Natural killer cell (primary cell): Measurements from ENCODE around the gene PCDHGA4. TPM values are rescaled to one million over a fixed set of nuclear protein-coding genes. Genes with fewer than 3 reads are reported as not detected.
A peak's percentile ranks its signal among the peaks of the same experiment; 100 is the strongest.
"Not testable (repeated sequence)": the region's sequence is repeated elsewhere in the genome, so short reads cannot be mapped to it uniquely, and the experiment has no call there.

ENCODE experiments used
- ATAC-seq, 3 donors: fragments of 150-1000 bp in 2 of 3; fragments of 200-7000 bp in 1 of 3; cut with Tn5 transposase; 1 replicate in 1 of 3; 2 replicates in 2 of 3; pipeline ENCODE4 v1.10.0; 2021; ENCODE audit warnings: mild to moderate bottlenecking in 2 of 3, moderate library complexity in 2 of 3
- DNase-seq, 2 donors: peaks; one replicate each; pipeline versions ENCODE4 v3.0.0 to v3.0.0-alpha.2; 2013 to 2021; ENCODE audit warnings: mixed read lengths in 1 of 2
- H3K27ac ChIP-seq: one replicate; pipeline ENCODE4 v1.5.1; 2013; ENCODE audit warnings: mild to moderate bottlenecking, low read length
- H3K27me3 ChIP-seq: one replicate; pipeline ENCODE4 v1.6.1; 2013; ENCODE audit warnings: low read length; ENCODE audit not compliant: control insufficient read depth, insufficient read depth
- H3K36me3 ChIP-seq: one replicate; pipeline ENCODE4 v1.6.1; 2013; ENCODE audit warnings: low read length; ENCODE audit not compliant: control insufficient read depth, insufficient read depth
- H3K4me1 ChIP-seq: one replicate; pipeline ENCODE4 v1.6.1; 2013; ENCODE audit warnings: low read length; ENCODE audit not compliant: control insufficient read depth, insufficient read depth
- H3K4me3 ChIP-seq: one replicate; pipeline ENCODE4 v1.5.1; 2013; ENCODE audit warnings: low read length
- H3K9me3 ChIP-seq: one replicate; pipeline ENCODE4 v1.6.1; 2013; ENCODE audit warnings: low read length; ENCODE audit not compliant: control insufficient read depth, insufficient read depth
- H3K27ac Mint-ChIP-seq, 2 donors: one replicate each; pipeline ENCODE4 v1.8.0; 2022; ENCODE audit warnings: mild to moderate bottlenecking in 2 of 2, mixed read lengths in 2 of 2, moderate library complexity in 1 of 2
- H3K27me3 Mint-ChIP-seq, 2 donors: one replicate each; pipeline ENCODE4 v1.8.0; 2022; ENCODE audit warnings: low read depth in 2 of 2, mixed read lengths in 2 of 2
- H3K36me3 Mint-ChIP-seq: one replicate; pipeline ENCODE4 v1.8.0; 2022; ENCODE audit warnings: mixed read lengths
- H3K4me1 Mint-ChIP-seq, 2 donors: one replicate each; pipeline ENCODE4 v1.8.0; 2022; ENCODE audit warnings: mixed read lengths in 2 of 2
- H3K4me3 Mint-ChIP-seq: one replicate; pipeline ENCODE4 v1.8.0; 2022; ENCODE audit warnings: mild to moderate bottlenecking, moderate library complexity, mixed read lengths
- H3K9me3 Mint-ChIP-seq, 2 donors: one replicate each; pipeline ENCODE4 v1.8.0; 2022; ENCODE audit warnings: mixed read lengths in 2 of 2
- WGBS: methylation state at CpG from one replicate; pipeline ENCODE4 v1.1.7; 2013; ENCODE audit warnings: missing lambda C conversion rate; ENCODE audit not compliant: insufficient coverage; 5-methylcytosine and 5-hydroxymethylcytosine counted together
- intact Hi-C: fragments of 100-400 bp; cut with micrococcal nuclease; formaldehyde crosslinking; loops from one replicate; pipeline ENCODE4 v1.14.2; 2022
- total RNA-seq, 4 donors: library from RNA; stranded (reverse); fragments of 120-200 nt in 1 of 4; gene quantifications; one replicate each; pipeline versions ENCODE4 v1.2.3 to v1.2.4, GENCODE V29; 2013 to 2022
- TF ChIP-seq, protein P1 (sequence below): fragments of 200-600 bp; IDR thresholded peaks from one replicate; pipeline ENCODE4 v1.8.0; 2022; ENCODE audit warnings: antibody characterized with exemption

The PCDHGA4 gene
- total RNA-seq, 3 donors from 2014 or later (not counting 1 experiment from before 2014, with no cell fraction given) = 0.24 to 0.30 TPM; not detected in 1

DNA sequence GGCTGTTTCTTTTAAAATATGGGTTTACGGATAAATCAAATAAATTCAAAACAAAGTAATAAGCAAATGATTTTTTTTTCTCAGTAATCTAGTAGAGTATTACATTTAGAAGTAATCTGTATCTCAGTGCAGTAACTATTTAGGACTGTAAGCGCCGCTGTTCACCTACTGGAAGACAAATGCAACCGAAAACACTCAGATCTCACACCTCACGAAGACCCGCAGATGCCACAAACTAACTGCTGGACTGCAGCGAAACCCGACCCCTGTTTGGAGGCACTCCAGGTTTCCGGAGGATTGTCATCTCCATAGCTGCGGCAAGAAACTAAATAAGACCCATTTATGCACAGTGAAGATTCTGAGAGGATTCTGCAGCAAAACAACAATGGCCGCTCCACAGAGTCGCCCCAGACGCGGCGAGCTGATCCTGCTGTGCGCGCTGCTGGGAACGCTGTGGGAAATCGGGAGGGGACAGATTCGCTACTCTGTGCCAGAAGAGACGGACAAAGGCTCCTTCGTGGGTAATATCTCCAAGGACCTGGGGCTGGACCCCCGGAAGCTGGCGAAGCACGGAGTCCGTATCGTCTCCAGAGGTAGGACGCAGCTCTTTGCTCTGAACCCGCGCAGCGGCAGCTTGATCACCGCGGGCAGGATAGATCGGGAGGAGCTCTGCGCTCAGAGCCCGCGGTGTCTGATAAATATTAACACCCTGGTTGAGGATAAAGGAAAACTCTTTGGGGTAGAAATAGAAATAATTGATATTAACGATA, 37.8 kb downstream of the PCDHGA4 start, which contains the start of gene PCDHGA8:
TSS of gene PCDHGA8 (plus strand) at position 205 of the 770 bp plus-strand sequence. CDS start at position 386, 181 bp downstream.
- WGBS = 39% methylated on average over 37 of the region's 38 CpGs
- no peak within 1 kb of the TSS for H3K27ac ChIP-seq
- Mint-ChIP-seq H3K9me3 (peaks cover 0 to 5% of the 10 kb centered on the region in 2 donors), H3K4me3 (peak within 1 kb of the TSS; percentile 71), H3K27me3 (peaks cover 51 to 73% of the 10 kb centered on the region in 2 donors), H3K4me1 (no peaks in the 10 kb centered on the region), H3K36me3 (peaks cover 7% of the 10 kb centered on the region), H3K27ac (no peak within 1 kb of the TSS)
- TF ChIP-seq, protein P1, sequence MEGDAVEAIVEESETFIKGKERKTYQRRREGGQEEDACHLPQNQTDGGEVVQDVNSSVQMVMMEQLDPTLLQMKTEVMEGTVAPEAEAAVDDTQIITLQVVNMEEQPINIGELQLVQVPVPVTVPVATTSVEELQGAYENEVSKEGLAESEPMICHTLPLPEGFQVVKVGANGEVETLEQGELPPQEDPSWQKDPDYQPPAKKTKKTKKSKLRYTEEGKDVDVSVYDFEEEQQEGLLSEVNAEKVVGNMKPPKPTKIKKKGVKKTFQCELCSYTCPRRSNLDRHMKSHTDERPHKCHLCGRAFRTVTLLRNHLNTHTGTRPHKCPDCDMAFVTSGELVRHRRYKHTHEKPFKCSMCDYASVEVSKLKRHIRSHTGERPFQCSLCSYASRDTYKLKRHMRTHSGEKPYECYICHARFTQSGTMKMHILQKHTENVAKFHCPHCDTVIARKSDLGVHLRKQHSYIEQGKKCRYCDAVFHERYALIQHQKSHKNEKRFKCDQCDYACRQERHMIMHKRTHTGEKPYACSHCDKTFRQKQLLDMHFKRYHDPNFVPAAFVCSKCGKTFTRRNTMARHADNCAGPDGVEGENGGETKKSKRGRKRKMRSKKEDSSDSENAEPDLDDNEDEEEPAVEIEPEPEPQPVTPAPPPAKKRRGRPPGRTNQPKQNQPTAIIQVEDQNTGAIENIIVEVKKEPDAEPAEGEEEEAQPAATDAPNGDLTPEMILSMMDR = no peak
- DNase-seq (no peak), ATAC-seq (peak in 2 of 3 donors; percentile 47 to 58)
- no peaks in the 10 kb centered on the region for H3K4me1 ChIP-seq
- intact Hi-C loops = no loop called here
- peaks cover 39% of the 10 kb centered on the region for H3K9me3 ChIP-seq
- no peak within 1 kb of the TSS for H3K4me3 ChIP-seq
- H3K36me3 ChIP-seq = no peaks in the 10 kb centered on the region
- H3K27me3 ChIP-seq = peaks cover 63% of the 10 kb centered on the region

DNA sequence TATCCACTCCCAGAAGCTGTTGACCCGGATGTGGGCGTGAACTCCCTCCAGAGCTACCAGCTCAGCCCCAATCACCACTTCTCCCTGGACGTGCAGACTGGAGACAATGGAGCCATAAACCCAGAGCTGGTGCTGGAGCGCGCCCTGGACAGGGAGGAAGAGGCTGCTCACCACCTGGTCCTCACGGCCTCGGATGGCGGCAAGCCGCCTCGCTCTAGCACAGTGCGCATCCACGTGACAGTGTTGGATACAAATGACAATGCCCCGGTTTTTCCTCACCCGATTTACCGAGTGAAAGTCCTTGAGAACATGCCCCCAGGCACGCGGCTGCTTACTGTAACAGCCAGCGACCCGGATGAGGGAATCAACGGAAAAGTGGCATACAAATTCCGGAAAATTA, 38.4 kb downstream of the PCDHGA4 start:
- H3K27me3 ChIP-seq = peaks cover 64% of the 10 kb centered on the region

DNA sequence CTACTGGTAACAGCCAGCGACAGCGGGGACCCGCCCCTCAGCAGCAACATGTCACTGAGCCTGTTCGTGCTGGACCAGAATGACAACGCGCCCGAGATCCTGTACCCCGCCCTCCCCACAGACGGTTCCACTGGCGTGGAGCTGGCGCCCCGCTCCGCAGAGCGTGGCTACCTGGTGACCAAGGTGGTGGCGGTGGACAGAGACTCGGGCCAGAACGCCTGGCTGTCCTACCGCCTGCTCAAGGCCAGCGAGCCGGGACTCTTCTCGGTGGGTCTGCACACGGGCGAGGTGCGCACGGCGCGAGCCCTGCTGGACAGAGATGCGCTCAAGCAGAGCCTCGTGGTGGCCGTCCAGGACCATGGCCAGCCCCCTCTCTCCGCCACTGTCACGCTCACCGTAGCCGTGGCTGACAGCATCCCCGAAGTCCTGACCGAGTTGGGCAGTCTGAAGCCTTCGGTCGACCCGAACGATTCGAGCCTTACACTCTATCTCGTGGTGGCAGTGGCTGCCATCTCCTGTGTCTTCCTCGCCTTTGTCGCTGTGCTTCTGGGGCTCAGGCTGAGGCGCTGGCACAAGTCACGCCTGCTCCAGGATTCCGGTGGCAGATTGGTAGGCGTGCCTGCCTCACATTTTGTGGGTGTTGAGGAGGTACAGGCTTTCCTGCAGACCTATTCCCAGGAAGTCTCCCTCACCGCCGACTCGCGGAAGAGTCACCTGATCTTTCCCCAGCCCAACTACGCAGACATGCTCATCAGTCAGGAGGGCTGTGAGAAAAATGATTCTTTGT, 39.8 kb downstream of the PCDHGA4 start:
- not testable (repeated sequence) for H3K9me3 Mint-ChIP-seq

More for the DNA sequence above, 38.4 kb downstream of the PCDHGA4 start:
- Mint-ChIP-seq H3K9me3 (peaks cover 0 to 5% of the 10 kb centered on the region in 2 donors), H3K27ac (no peak overlapping the region), H3K27me3 (peaks cover 49 to 71% of the 10 kb centered on the region in 2 donors), H3K36me3 (peaks cover 7% of the 10 kb centered on the region), H3K4me3 (no peak overlapping the region), H3K4me1 (no peaks in the 10 kb centered on the region)
- ATAC-seq (no peak), DNase-seq (no peak)
- H3K4me3 ChIP-seq = no peak overlapping the region
- H3K4me1 ChIP-seq = no peaks in the 10 kb centered on the region
- intact Hi-C loops = no loop called here
- H3K9me3 ChIP-seq = peaks cover 38% of the 10 kb centered on the region
- H3K27ac ChIP-seq = no peak overlapping the region
- no peaks in the 10 kb centered on the region for H3K36me3 ChIP-seq
- TF ChIP-seq, protein P1 = no peak
- WGBS = 41% methylated on average over 21 of the region's 21 CpGs

More for the DNA sequence above, 39.8 kb downstream of the PCDHGA4 start:
- Histone ChIP-seq H3K9me3 (peaks cover 37% of the 10 kb centered on the region), H3K27me3 (peaks cover 69% of the 10 kb centered on the region)
- intact Hi-C loops, H3K36me3 ChIP-seq, H3K4me3 Mint-ChIP-seq, H3K4me1 ChIP-seq, H3K36me3 Mint-ChIP-seq, H3K4me3 ChIP-seq, H3K27ac Mint-ChIP-seq, H3K27ac ChIP-seq, ATAC-seq, H3K4me1 Mint-ChIP-seq: not testable (repeated sequence)
- 42% methylated on average over 40 of the region's 53 CpGs for WGBS
- peaks cover 49 to 62% of the 10 kb centered on the region in 2 donors for H3K27me3 Mint-ChIP-seq
- peak in 1 of 2 donors; percentile 13 for DNase-seq
